A549 (cell line): ENCODE results near the gene TUBB3.

Source experiments
- KDM5A ChIP-seq: fragments of 200-600 bp; sonication (generic); IDR thresholded peaks from 2 replicates; pipeline ENCODE4 v1.6.1; 2016; ENCODE audit warnings: antibody characterized with exemption, mild to moderate bottlenecking
- PBX3 ChIP-seq: IDR thresholded peaks from 2 replicates; pipeline ENCODE4 v1.6.1; 2012
- POLR2A ChIP-seq: IDR thresholded peaks from 2 replicates; pipeline ENCODE4 v1.6.1; 2012; ENCODE audit warnings: mild to moderate bottlenecking, low read length
- RNF2 ChIP-seq: fragments of 200-600 bp; sonication (generic); IDR thresholded peaks from 2 replicates; pipeline ENCODE4 v1.6.1; 2016; ENCODE audit warnings: low read depth, mild to moderate bottlenecking, antibody characterized with exemption, moderate library complexity, borderline replicate concordance
- SMC3 ChIP-seq: fragments of >200 bp; sonication (Bioruptor Twin); formaldehyde crosslinking; IDR thresholded peaks from 3 replicates; pipeline ENCODE4 v1.6.1; 2018; ENCODE audit warnings: inconsistent platforms
- SREBF2 ChIP-seq: fragments of 450-650 bp; IDR thresholded peaks from 2 replicates; pipeline ENCODE4 v1.6.1; 2014; ENCODE audit warnings: mild to moderate bottlenecking, moderate library complexity
- ZSCAN20 ChIP-seq: fragments of 250-450 bp; sonication (Bioruptor Pico); IDR thresholded peaks from 2 replicates; pipeline ENCODE4 v1.8.0; 2022; ENCODE audit warnings: mild to moderate bottlenecking, moderate library complexity
- TF ChIP-seq, protein P1 (sequence below): IDR thresholded peaks from 2 replicates; pipeline ENCODE4 v1.6.1; 2012

- TF ChIP-seq SREBF2 (no peak), PBX3 (no peak), RNF2 (no peak), SMC3 (no peak), KDM5A (no peak), POLR2A (no peak), ZSCAN20 (CRISPR knock-in tag) (no peak)
- TF ChIP-seq, protein P1, sequence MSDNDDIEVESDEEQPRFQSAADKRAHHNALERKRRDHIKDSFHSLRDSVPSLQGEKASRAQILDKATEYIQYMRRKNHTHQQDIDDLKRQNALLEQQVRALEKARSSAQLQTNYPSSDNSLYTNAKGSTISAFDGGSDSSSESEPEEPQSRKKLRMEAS, result no peak
These were observed 19.1 kb upstream of the TUBB3 start for GRCh38 chr16:89903908-89904515.
